GM23248 (cell line): Measurements from ENCODE around the gene CCDC192. TPM values are rescaled to one million over a fixed set of nuclear protein-coding genes. Genes with fewer than 3 reads are reported as not detected.
A peak's percentile ranks its signal among the peaks of the same experiment; 100 is the strongest.

Experiments
- DNase-seq: peaks from one replicate; pipeline ENCODE4 v3.0.0-alpha.2; 2015
- H2AFZ ChIP-seq: fragments of 200-600 bp; sonication (generic); 2 replicates; pipeline ENCODE4 v1.6.1; 2016; ENCODE audit warnings: antibody characterized with exemption
- H3F3A ChIP-seq: fragments of 200-600 bp; sonication (generic); 2 replicates; pipeline ENCODE4 v1.6.1; 2016; ENCODE audit warnings: mild to moderate bottlenecking, antibody characterized with exemption, mixed run types; ENCODE audit not compliant: insufficient read depth
- H3K27ac ChIP-seq: fragments of 200-600 bp; sonication (generic); 2 replicates; pipeline ENCODE4 v1.5.1; 2016; ENCODE audit warnings: mild to moderate bottlenecking
- H3K27me3 ChIP-seq: fragments of 200-600 bp; sonication (generic); replicated peaks from 2 replicates; pipeline ENCODE4 v1.6.1; 2016; ENCODE audit warnings: mild to moderate bottlenecking; ENCODE audit not compliant: insufficient read depth
- H3K36me3 ChIP-seq: fragments of 200-600 bp; sonication (generic); 2 replicates; pipeline ENCODE4 v1.6.1; 2016; ENCODE audit warnings: low read depth, mild to moderate bottlenecking
- H3K4me1 ChIP-seq: fragments of 200-600 bp; sonication (generic); 2 replicates; pipeline ENCODE4 v1.6.1; 2016; ENCODE audit warnings: mild to moderate bottlenecking; ENCODE audit not compliant: insufficient read depth
- H3K4me2 ChIP-seq: fragments of 200-600 bp; sonication (generic); one replicate; pipeline ENCODE4 v1.6.1; 2016; ENCODE audit warnings: mild to moderate bottlenecking; ENCODE audit not compliant: unreplicated experiment
- H3K4me3 ChIP-seq: fragments of 200-600 bp; sonication (generic); 2 replicates; pipeline ENCODE4 v1.5.1; 2016; ENCODE audit warnings: mild to moderate bottlenecking
- H3K79me2 ChIP-seq: fragments of 200-600 bp; sonication (generic); 2 replicates; pipeline ENCODE4 v1.6.1; 2016; ENCODE audit warnings: mild to moderate bottlenecking; ENCODE audit not compliant: insufficient read depth
- H3K9ac ChIP-seq: fragments of 200-600 bp; sonication (generic); 2 replicates; pipeline ENCODE4 v1.6.1; 2016; ENCODE audit warnings: mild to moderate bottlenecking
- H3K9me2 ChIP-seq: fragments of 200-600 bp; sonication (generic); 2 replicates; pipeline ENCODE4 v1.6.1; 2016; ENCODE audit warnings: mixed run types, mild to moderate bottlenecking, moderate library complexity; ENCODE audit not compliant: insufficient read depth
- H3K9me3 ChIP-seq: fragments of 200-600 bp; sonication (generic); one replicate; pipeline ENCODE4 v1.6.1; 2017; ENCODE audit warnings: low read depth
- H4K20me1 ChIP-seq: fragments of 200-600 bp; sonication (generic); 2 replicates; pipeline ENCODE4 v1.6.0; 2016; ENCODE audit not compliant: insufficient read depth
- EZH2 ChIP-seq: fragments of 200-600 bp; sonication (generic); IDR thresholded peaks from 2 replicates; pipeline ENCODE4 v1.6.1; 2018; ENCODE audit warnings: antibody characterized with exemption, mild to moderate bottlenecking; ENCODE audit not compliant: insufficient read depth, poor library complexity, severe bottlenecking
- EZH2phosphoT487 ChIP-seq: fragments of 200-600 bp; sonication (generic); IDR thresholded peaks from 2 replicates; pipeline ENCODE4 v1.6.1; 2018; ENCODE audit warnings: antibody characterized with exemption, moderate library complexity, mild to moderate bottlenecking, low read depth; ENCODE audit not compliant: insufficient read depth
- WGBS, 2 experiments: methylation state at CpG; one replicate each; pipeline ENCODE4 v1.1.6; 2015 to 2017; ENCODE audit warnings: low lambda C conversion rate in 2 of 2, low coverage in 1 of 2; ENCODE audit errors: missing lambda C conversion rate in 2 of 2; 5-methylcytosine and 5-hydroxymethylcytosine counted together
- in situ Hi-C: fragments of 300-500 bp; cut with MboI; formaldehyde crosslinking; loops from 2 replicates; pipeline ENCODE4 v1.15.0; 2020
- polyA plus RNA-seq: library from polyadenylated mRNA; unstranded; fragments of >200 nt; fragmentation: Nextera tagmentation; extraction: Ambion mirVana; gene quantifications from 2 replicates; pipeline ENCODE4 v1.2.1, GENCODE V29; 2016
- total RNA-seq: library from RNA; depleted of rRNA; stranded (reverse); fragments of >200 nt; shearing (Covaris generic); gene quantifications from 2 replicates; pipeline ENCODE4 v1.2.3, GENCODE V29; 2014

CCDC192 gene
- total and polyA plus RNA-seq, 2 experiments from 2014 or later, result 0.40 TPM; not detected in 1

DNA sequence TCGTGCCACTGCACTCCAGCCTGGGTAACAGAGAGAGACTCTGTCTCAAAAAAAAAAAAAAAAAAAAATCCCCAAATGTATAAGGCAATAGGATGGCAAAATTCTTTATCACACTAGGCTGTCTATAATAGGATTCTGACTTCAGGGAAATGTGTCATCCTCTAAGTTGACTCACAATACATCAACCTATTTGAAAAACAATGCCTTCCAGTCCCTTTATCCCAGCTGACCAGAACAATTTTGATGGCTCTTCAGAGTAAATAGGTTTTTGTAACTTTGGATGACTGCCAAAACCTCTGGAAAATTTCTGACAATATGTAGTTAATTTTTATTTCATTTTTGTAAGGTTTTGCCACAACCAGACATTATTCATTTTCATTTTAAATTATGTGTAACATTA lies 184.1 kb downstream of the CCDC192 start:
- 100% methylated on average over 1 of the region's 1 CpG for WGBS, 2 experiments
- Histone ChIP-seq H3K79me2 (no peaks in the 10 kb centered on the region), H3K27me3 (peaks cover 4% of the 10 kb centered on the region; the same call in 1 of the 2 replicates), H3K9me2 (no peaks in the 10 kb centered on the region), H3K9ac (no peak overlapping the region), H3K4me3 (no peak overlapping the region), H3K4me1 (peaks cover 7% of the 10 kb centered on the region), H3K4me2 (no peak overlapping the region), H3F3A (no peaks in the 10 kb centered on the region), H4K20me1 (no peaks in the 10 kb centered on the region), H3K9me3 (no peaks in the 10 kb centered on the region), H3K27ac (no peak overlapping the region), H3K36me3 (no peaks in the 10 kb centered on the region), H2AFZ (no peak overlapping the region)
- in situ Hi-C loops, result no loop called here
- TF ChIP-seq EZH2phosphoT487 (no peak), EZH2 (no peak)
- DNase-seq, result peak; percentile 16

DNA sequence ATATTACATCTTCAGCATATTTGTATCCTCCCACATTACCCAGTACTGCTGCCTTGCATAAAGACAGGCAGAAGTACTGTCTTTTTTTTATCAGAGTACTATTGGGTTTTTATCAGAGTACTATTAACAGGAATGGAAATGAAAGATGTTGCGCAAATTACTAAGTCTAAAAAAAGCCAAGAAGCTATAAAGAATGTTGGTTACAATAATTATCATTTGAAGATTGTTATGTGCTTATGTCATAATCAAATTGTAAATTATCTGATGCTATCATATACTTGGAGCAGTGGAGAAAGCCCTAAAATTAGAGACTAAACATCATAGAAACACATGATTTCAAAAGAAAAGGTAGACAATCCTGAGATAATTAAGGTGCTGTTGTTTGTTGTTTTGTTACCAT lies 188.8 kb downstream of the CCDC192 start:
- H4K20me1 ChIP-seq, result no peaks in the 10 kb centered on the region
- H3K9me3 ChIP-seq, result no peaks in the 10 kb centered on the region
- no peak overlapping the region for H2AFZ ChIP-seq
- no peak overlapping the region for H3K27ac ChIP-seq
- H3K79me2 ChIP-seq, result no peaks in the 10 kb centered on the region
- no peak for TF ChIP-seq EZH2phosphoT487
- TF ChIP-seq EZH2, result no peak
- peaks cover 13% of the 10 kb centered on the region; the same call in 1 of the 2 replicates for H3F3A ChIP-seq
- H3K9ac ChIP-seq, result no peak overlapping the region
- no peaks in the 10 kb centered on the region for H3K27me3 ChIP-seq
- H3K4me1 ChIP-seq, result peaks cover 13% of the 10 kb centered on the region
- no peak for DNase-seq
- H3K36me3 ChIP-seq, result no peaks in the 10 kb centered on the region
- in situ Hi-C loops, result no loop called here
- H3K9me2 ChIP-seq, result no peaks in the 10 kb centered on the region
- 100% methylated on average over 1 of the region's 1 CpG for WGBS, 2 experiments
- no peak overlapping the region for H3K4me3 ChIP-seq
- H3K4me2 ChIP-seq, result peak overlapping the region; percentile 23

DNA sequence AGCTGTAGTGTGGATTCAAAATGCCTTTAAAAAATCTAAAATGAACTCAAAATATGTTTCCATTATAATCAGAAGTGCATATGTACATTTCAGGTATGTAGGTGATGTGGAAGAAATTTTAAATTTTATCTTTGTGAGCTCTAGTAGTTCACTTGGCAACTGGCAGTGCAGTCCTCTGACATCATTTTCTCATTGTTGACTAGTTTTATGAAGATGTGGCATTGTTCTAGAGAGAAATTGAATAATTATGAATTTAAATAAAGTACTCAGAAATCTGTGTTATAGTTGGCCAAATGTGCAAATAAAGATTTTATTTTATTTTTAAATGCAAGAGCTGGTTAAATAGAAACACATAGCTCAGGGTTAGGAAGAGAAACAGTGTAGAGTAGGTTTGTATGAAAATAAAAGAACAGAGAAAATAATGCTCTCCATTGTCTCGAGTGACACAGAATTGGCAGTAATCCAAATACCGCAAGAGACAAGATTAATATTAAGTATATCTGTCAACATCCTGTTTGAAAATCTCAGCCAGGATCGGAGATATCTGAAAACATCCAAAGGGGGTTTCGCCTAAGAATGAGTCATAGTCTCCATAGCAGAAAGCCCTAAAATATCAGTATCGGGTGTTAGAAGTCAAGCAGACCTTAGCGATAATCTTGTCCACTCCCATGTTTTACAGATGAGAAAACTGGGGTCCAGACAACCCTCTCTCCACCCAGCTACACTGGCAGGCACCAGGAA lies 189.4 kb downstream of the CCDC192 start:
- Histone ChIP-seq H3F3A (peaks cover 13% of the 10 kb centered on the region; the same call in 1 of the 2 replicates), H3K9me2 (no peaks in the 10 kb centered on the region), H3K4me3 (no peak overlapping the region), H3K27me3 (no peaks in the 10 kb centered on the region), H3K79me2 (no peaks in the 10 kb centered on the region), H3K36me3 (no peaks in the 10 kb centered on the region), H3K9ac (no peak overlapping the region), H3K27ac (no peak overlapping the region), H3K4me1 (peaks cover 13% of the 10 kb centered on the region), H2AFZ (no peak overlapping the region), H3K4me2 (peak overlapping the region; percentile 23), H4K20me1 (no peaks in the 10 kb centered on the region), H3K9me3 (no peaks in the 10 kb centered on the region)
- peak; percentile 28 for DNase-seq
- 3 to 4% methylated on average over 6 of the region's 6 CpGs for WGBS, 2 experiments
- TF ChIP-seq EZH2 (no peak), EZH2phosphoT487 (no peak)
- in situ Hi-C loops, result no loop called here

DNA sequence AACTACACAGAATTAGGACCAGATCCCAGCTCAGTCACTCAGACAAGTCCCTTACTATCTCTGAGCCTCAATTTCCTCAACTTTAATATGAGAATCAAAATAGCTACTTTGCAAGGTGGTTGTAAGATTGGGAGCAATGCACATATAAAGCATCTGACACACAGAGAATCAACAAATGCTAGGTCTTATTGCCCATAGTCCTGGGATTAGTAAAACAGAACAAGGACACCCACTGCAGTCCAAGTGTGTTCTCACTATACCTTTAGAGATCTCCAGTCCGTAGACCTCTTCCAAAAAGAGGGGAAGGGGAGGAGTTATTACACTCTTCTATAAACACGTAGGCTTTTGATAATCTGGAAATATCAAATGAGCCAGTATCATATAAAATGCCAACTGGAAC lies 190.0 kb downstream of the CCDC192 start:
- TF ChIP-seq EZH2phosphoT487 (no peak), EZH2 (no peak)
- in situ Hi-C loops, result no loop called here
- Histone ChIP-seq H2AFZ (no peak overlapping the region), H3K27me3 (no peaks in the 10 kb centered on the region), H3K4me3 (no peak overlapping the region), H3F3A (peaks cover 13% of the 10 kb centered on the region; the same call in 1 of the 2 replicates), H4K20me1 (no peaks in the 10 kb centered on the region), H3K36me3 (no peaks in the 10 kb centered on the region), H3K4me1 (peaks cover 13% of the 10 kb centered on the region), H3K9ac (no peak overlapping the region), H3K9me2 (no peaks in the 10 kb centered on the region), H3K9me3 (no peaks in the 10 kb centered on the region), H3K4me2 (no peak overlapping the region), H3K27ac (no peak overlapping the region), H3K79me2 (no peaks in the 10 kb centered on the region)
- 38 to 41% methylated on average over 2 of the region's 2 CpGs for WGBS, 2 experiments
- DNase-seq, result no peak
